Glutamatergic neuron (in vitro differentiated cells): Measurements from ENCODE around the gene CRTAC1. TPM values are rescaled to one million over a fixed set of nuclear protein-coding genes. Genes with fewer than 3 reads are reported as not detected.
A peak's percentile ranks its signal among the peaks of the same experiment; 100 is the strongest.

Experiments
- DNase-seq: peaks from one replicate; pipeline ENCODE4 v3.0.0; 2022
- H3K27ac Mint-ChIP-seq: one replicate; pipeline ENCODE4 v1.8.0; 2020; ENCODE audit warnings: mild to moderate bottlenecking, mixed read lengths, inconsistent platforms; ENCODE audit not compliant: unreplicated experiment
- H3K27me3 Mint-ChIP-seq: one replicate; pipeline ENCODE4 v1.8.0; 2020; ENCODE audit warnings: mild to moderate bottlenecking, moderate library complexity, mixed read lengths, inconsistent platforms; ENCODE audit not compliant: unreplicated experiment
- H3K36me3 Mint-ChIP-seq: one replicate; pipeline ENCODE4 v1.8.0; 2020; ENCODE audit warnings: mild to moderate bottlenecking, mixed read lengths, inconsistent platforms; ENCODE audit not compliant: unreplicated experiment
- H3K4me1 Mint-ChIP-seq: one replicate; pipeline ENCODE4 v1.8.0; 2020; ENCODE audit warnings: mild to moderate bottlenecking, low read depth, mixed read lengths, inconsistent platforms; ENCODE audit not compliant: unreplicated experiment
- H3K4me3 Mint-ChIP-seq: one replicate; pipeline ENCODE4 v1.8.0; 2020; ENCODE audit warnings: mild to moderate bottlenecking, mixed read lengths, inconsistent platforms; ENCODE audit not compliant: unreplicated experiment
- H3K9me3 Mint-ChIP-seq: one replicate; pipeline ENCODE4 v1.8.0; 2020; ENCODE audit warnings: mild to moderate bottlenecking, moderate library complexity, mixed read lengths, inconsistent platforms; ENCODE audit not compliant: unreplicated experiment
- CTCF ChIP-seq: fragments of 200-600 bp; sonication (generic); IDR thresholded peaks from one replicate; pipeline ENCODE4 v1.5.0; 2021; ENCODE audit not compliant: partially characterized antibody, unreplicated experiment
- total RNA-seq: library from RNA; stranded (reverse); fragmentation: NEBNext Ultra II Directional; extraction: Animal tissue kit (Norgen Biotek cat#: 25700); gene quantifications from one replicate; pipeline ENCODE4 v1.2.1, GENCODE V29; 2021; ENCODE audit not compliant: unreplicated experiment

Gene CRTAC1
- total RNA-seq, 1 donor from 2014 or later, result 2.5 TPM

GRCh38 chr10:98013776-98014175 is 16.6 kb downstream of the CRTAC1 start:
- peaks cover 5% of the 10 kb centered on the region for H3K4me1 Mint-ChIP-seq
- DNase-seq, result no peak
- H3K27me3 Mint-ChIP-seq, result peaks cover 2% of the 10 kb centered on the region
- no peak overlapping the region for H3K4me3 Mint-ChIP-seq
- no peaks in the 10 kb centered on the region for H3K36me3 Mint-ChIP-seq
- no peaks in the 10 kb centered on the region for H3K9me3 Mint-ChIP-seq
- TF ChIP-seq CTCF, result no peak
- H3K27ac Mint-ChIP-seq, result no peak overlapping the region

- H3K27me3 Mint-ChIP-seq, result peaks cover 2% of the 10 kb centered on the region
These were observed 17.3 kb downstream of the CRTAC1 start for GRCh38 chr10:98013122-98013521.

GRCh38 chr10:98012644-98013043 is 17.8 kb downstream of the CRTAC1 start:
- Mint-ChIP-seq H3K9me3 (no peaks in the 10 kb centered on the region), H3K4me3 (no peak overlapping the region), H3K36me3 (no peaks in the 10 kb centered on the region), H3K27me3 (peaks cover 2% of the 10 kb centered on the region), H3K4me1 (peaks cover 5% of the 10 kb centered on the region), H3K27ac (no peak overlapping the region)
- DNase-seq, result no peak
- TF ChIP-seq CTCF, result no peak

More at GRCh38 chr10:98013122-98013521, 17.3 kb downstream of the CRTAC1 start:
- DNase-seq, result no peak
- Mint-ChIP-seq H3K36me3 (no peaks in the 10 kb centered on the region), H3K27ac (no peak overlapping the region), H3K4me1 (peaks cover 5% of the 10 kb centered on the region), H3K9me3 (no peaks in the 10 kb centered on the region), H3K4me3 (no peak overlapping the region)
- TF ChIP-seq CTCF, result peak; percentile 30

DNA sequence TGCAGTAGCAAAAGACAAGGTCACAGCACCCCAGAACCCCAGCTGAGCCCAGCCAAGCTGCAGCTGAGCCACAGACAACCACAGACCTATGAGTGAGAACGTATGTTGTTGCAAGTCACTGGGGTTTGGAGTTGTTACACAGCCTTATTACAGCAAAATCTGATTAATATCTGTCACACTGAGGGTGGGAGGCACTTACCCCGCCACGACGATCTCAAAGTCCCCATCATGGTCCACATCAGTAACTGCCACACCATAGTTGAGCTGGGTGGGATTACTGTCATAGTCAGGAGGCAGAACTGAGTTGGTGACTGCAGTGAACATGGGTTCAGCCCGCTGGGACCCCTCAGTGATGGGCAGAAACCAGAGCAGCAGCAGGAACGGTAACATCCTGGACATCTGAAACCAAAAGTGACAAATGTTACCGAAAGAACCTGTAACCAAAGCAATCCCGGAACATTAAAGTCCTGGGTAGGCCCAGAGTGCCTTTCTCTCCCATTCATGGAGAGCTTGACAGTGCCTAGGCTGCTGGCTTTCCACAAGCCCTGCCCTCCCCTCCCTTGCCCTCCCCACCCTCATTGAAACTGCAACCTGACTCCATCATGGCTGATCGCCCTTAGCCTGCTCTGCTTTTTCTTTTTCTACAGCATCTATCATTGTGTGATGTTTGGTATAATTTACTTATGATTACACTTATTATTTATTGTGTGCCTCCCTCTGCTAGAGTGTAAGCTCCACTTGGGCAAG is 19.3 kb downstream of the CRTAC1 start:
- no peak for DNase-seq
- Mint-ChIP-seq H3K4me3 (no peak overlapping the region), H3K9me3 (no peaks in the 10 kb centered on the region), H3K27me3 (peaks cover 2% of the 10 kb centered on the region), H3K27ac (no peak overlapping the region), H3K36me3 (no peaks in the 10 kb centered on the region), H3K4me1 (peaks cover 5% of the 10 kb centered on the region)
- TF ChIP-seq CTCF, result no peak

DNA sequence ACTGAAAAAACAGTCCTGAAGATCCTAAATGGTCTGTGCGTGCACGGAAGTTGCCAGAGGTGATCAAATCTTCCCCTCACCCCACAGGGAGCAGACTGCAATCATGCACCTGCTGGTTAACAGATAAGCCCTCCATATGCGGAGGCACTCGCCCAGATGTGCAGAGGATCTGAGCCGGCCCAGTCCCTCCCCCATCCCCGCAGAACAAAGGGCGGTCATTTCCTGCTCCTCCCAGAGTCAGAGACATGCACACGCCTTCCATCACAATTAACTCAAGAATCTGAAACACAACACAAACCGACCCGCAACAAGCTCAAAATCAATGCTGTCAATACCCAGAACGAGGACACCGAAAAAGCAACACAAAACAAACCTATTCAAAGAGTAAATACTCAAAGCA is 24.2 kb downstream of the CRTAC1 start:
- Mint-ChIP-seq H3K4me1 (peaks cover 5% of the 10 kb centered on the region), H3K27ac (no peak overlapping the region), H3K27me3 (no peaks in the 10 kb centered on the region), H3K4me3 (peak overlapping the region; percentile 51), H3K36me3 (no peaks in the 10 kb centered on the region), H3K9me3 (no peaks in the 10 kb centered on the region)
- no peak for TF ChIP-seq CTCF
- DNase-seq, result peak; percentile 45
